Measurements from ENCODE around the gene NEU2. TPM values are rescaled to one million over a fixed set of nuclear protein-coding genes. Genes with fewer than 3 reads are reported as not detected.

NEU2 gene
- total RNA-seq, 1 experiment from 2014 or later: not detected

GRCh38 chr2:232984451-232985207, 47.8 kb upstream of the NEU2 start:
- Histone ChIP-seq H3K9me2 (ENCODE audit: insufficient read depth) (no peaks in the 10 kb centered on the region), H3K4me3 (replicated peaks in 1 of 2; ENCODE audit: low read depth in 1 of 2, low read length in 2 of 2) (no peak overlapping the region), H4K20me1 (ENCODE audit: insufficient read depth) (no peaks in the 10 kb centered on the region), H2AFZ (ENCODE audit: low read depth, low read length, poor library complexity, severe bottlenecking) (no peak overlapping the region), H3K36me3 (ENCODE audit: control insufficient read depth in 1 of 2, insufficient read depth in 2 of 2, low read length in 2 of 2) (no peaks in the 10 kb centered on the region), H3K9ac (ENCODE audit: low read length) (no peak overlapping the region), H3K4me2 (ENCODE audit: low read length) (no peak overlapping the region), H3K4me1 (ENCODE audit: control insufficient read depth in 1 of 2, insufficient read depth in 2 of 2, low read length in 2 of 2) (peaks cover 55 to 63% of the 10 kb centered on the region in 2 experiments), H3K79me2 (ENCODE audit: insufficient read depth, low read length) (no peaks in the 10 kb centered on the region), H3K9me3 (ENCODE audit: control insufficient read depth in 1 of 2, insufficient read depth in 1 of 2, low read depth in 1 of 2, low read length in 2 of 2) (0 out of 4 replicates have a peak, but pooled peaks cover 0 to 4% of the 10 kb centered on the region in 2 experiments), H3K27me3 (ENCODE audit: insufficient read depth, low read length) (no peaks in the 10 kb centered on the region; the same call in 1 of the 2 replicates), H3K27ac (ENCODE audit: low read depth, low read length) (no peak overlapping the region)
- TF ChIP-seq, protein P1, sequence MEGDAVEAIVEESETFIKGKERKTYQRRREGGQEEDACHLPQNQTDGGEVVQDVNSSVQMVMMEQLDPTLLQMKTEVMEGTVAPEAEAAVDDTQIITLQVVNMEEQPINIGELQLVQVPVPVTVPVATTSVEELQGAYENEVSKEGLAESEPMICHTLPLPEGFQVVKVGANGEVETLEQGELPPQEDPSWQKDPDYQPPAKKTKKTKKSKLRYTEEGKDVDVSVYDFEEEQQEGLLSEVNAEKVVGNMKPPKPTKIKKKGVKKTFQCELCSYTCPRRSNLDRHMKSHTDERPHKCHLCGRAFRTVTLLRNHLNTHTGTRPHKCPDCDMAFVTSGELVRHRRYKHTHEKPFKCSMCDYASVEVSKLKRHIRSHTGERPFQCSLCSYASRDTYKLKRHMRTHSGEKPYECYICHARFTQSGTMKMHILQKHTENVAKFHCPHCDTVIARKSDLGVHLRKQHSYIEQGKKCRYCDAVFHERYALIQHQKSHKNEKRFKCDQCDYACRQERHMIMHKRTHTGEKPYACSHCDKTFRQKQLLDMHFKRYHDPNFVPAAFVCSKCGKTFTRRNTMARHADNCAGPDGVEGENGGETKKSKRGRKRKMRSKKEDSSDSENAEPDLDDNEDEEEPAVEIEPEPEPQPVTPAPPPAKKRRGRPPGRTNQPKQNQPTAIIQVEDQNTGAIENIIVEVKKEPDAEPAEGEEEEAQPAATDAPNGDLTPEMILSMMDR (IDR thresholded peaks at IDR 0.05 in 2 of 3, conservative IDR thresholded peaks at IDR 0.05 in 1 of 3; ENCODE audit: borderline replicate concordance in 1 of 3, insufficient read depth in 1 of 3, low read depth in 2 of 3, low read length in 2 of 3): no peak
- no peak for TF ChIP-seq JUND (IDR thresholded peaks at IDR 0.05)
- TF ChIP-seq FOSL1 (IDR thresholded peaks at IDR 0.05; ENCODE audit: low read depth): no peak
- TF ChIP-seq POLR2A (IDR thresholded peaks at IDR 0.05; ENCODE audit: borderline replicate concordance, extremely low read depth, insufficient read depth, insufficient read length): no peak
- no peak for TF ChIP-seq CEBPB (IDR thresholded peaks at IDR 0.05; ENCODE audit: low read depth)
- TF ChIP-seq, protein P2, sequence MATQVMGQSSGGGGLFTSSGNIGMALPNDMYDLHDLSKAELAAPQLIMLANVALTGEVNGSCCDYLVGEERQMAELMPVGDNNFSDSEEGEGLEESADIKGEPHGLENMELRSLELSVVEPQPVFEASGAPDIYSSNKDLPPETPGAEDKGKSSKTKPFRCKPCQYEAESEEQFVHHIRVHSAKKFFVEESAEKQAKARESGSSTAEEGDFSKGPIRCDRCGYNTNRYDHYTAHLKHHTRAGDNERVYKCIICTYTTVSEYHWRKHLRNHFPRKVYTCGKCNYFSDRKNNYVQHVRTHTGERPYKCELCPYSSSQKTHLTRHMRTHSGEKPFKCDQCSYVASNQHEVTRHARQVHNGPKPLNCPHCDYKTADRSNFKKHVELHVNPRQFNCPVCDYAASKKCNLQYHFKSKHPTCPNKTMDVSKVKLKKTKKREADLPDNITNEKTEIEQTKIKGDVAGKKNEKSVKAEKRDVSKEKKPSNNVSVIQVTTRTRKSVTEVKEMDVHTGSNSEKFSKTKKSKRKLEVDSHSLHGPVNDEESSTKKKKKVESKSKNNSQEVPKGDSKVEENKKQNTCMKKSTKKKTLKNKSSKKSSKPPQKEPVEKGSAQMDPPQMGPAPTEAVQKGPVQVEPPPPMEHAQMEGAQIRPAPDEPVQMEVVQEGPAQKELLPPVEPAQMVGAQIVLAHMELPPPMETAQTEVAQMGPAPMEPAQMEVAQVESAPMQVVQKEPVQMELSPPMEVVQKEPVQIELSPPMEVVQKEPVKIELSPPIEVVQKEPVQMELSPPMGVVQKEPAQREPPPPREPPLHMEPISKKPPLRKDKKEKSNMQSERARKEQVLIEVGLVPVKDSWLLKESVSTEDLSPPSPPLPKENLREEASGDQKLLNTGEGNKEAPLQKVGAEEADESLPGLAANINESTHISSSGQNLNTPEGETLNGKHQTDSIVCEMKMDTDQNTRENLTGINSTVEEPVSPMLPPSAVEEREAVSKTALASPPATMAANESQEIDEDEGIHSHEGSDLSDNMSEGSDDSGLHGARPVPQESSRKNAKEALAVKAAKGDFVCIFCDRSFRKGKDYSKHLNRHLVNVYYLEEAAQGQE (IDR thresholded peaks at IDR 0.05; ENCODE audit: low read depth): no peak
- TF ChIP-seq, protein P3, sequence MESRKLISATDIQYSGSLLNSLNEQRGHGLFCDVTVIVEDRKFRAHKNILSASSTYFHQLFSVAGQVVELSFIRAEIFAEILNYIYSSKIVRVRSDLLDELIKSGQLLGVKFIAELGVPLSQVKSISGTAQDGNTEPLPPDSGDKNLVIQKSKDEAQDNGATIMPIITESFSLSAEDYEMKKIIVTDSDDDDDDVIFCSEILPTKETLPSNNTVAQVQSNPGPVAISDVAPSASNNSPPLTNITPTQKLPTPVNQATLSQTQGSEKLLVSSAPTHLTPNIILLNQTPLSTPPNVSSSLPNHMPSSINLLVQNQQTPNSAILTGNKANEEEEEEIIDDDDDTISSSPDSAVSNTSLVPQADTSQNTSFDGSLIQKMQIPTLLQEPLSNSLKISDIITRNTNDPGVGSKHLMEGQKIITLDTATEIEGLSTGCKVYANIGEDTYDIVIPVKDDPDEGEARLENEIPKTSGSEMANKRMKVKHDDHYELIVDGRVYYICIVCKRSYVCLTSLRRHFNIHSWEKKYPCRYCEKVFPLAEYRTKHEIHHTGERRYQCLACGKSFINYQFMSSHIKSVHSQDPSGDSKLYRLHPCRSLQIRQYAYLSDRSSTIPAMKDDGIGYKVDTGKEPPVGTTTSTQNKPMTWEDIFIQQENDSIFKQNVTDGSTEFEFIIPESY (IDR thresholded peaks at IDR 0.05; ENCODE audit: extremely low read depth, insufficient replicate concordance, low read length): no peak
- no peak for TF ChIP-seq TCF7L2 (IDR thresholded peaks at IDR 0.05; ENCODE audit: borderline replicate concordance, extremely low read depth, insufficient read depth, insufficient read length)
- TF ChIP-seq ELF1 (IDR thresholded peaks at IDR 0.05; ENCODE audit: borderline replicate concordance, low read depth): no peak
- TF ChIP-seq, protein P4, sequence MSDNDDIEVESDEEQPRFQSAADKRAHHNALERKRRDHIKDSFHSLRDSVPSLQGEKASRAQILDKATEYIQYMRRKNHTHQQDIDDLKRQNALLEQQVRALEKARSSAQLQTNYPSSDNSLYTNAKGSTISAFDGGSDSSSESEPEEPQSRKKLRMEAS (IDR thresholded peaks at IDR 0.05): no peak
- no peak for TF ChIP-seq SRF (IDR thresholded peaks at IDR 0.05; ENCODE audit: low read depth)
- TF ChIP-seq YY1 (IDR thresholded peaks at IDR 0.05; ENCODE audit: extremely low read depth, insufficient replicate concordance, low read depth, low read length): no peak
- TF ChIP-seq ZNF274 (IDR thresholded peaks at IDR 0.05; ENCODE audit: low read depth, low read length): no peak
- no peak for TF ChIP-seq CBX3 (IDR thresholded peaks at IDR 0.05; ENCODE audit: low read depth)
- TF ChIP-seq EZH2phosphoT487 (IDR thresholded peaks at IDR 0.05; ENCODE audit: borderline replicate concordance): no peak
- BruUV-seq (replicated peaks): no TSS peak
- ChIA-PET CTCF (interaction anchor here (1.2 kb wide), 1 partner anchor 44 kb away, joined by 3 read pairs; no protein-coding TSS in a partner anchor), POLR2A (no interaction called here), RAD21 (ENCODE audit: low non-redundant PET in 1 of 2, low total read pairs in 2 of 2, uncharacterized antibody in 2 of 2, unreplicated experiment in 2 of 2) (no interaction called here)
- DNase-seq (ENCODE audit: low read depth, low spot score) (no peak), ATAC-seq (no peak)
- intact Hi-C loops (cut with micrococcal nuclease): loop anchor here (5.0 kb wide), 2 partner anchors 92 to 132 kb away; no protein-coding TSS in a partner anchor

Data from HCT116 (cell line).